Daoy (cell line): ENCODE data around the gene RAVER1. TPM values are rescaled to one million over a fixed set of nuclear protein-coding genes. Genes with fewer than 3 reads are reported as not detected.
"Not testable (repeated sequence)": the region's sequence is repeated elsewhere in the genome, so short reads cannot be mapped to it uniquely, and the experiment has no call there.

Experiments
- DNase-seq: peaks from one replicate; pipeline ENCODE4 v3.0.0-alpha.2; 2015; ENCODE audit warnings: low read depth
- total RNA-seq: library from RNA; depleted of rRNA; stranded (reverse); fragments of >200 nt; shearing (Covaris generic); gene quantifications from 2 replicates; pipeline ENCODE4 v1.2.3, GENCODE V29; 2014

Gene RAVER1
- total RNA-seq, 1 experiment from 2014 or later: 26.2 TPM

GRCh38 chr19:10344780-10345179 is 11.5 kb upstream of the RAVER1 start:
- no peak for DNase-seq

- no peak for DNase-seq
Measured at GRCh38 chr19:10343495-10343894, 10.2 kb upstream of the RAVER1 start.

- DNase-seq: no peak
Measured at GRCh38 chr19:10339977-10340376, 6.6 kb upstream of the RAVER1 start.

- no peak for DNase-seq
Measured at GRCh38 chr19:10339380-10339960, 6.1 kb upstream of the RAVER1 start, which contains the start of gene ICAM3. Gene ICAM3 (minus strand): TSS chr19:10339624. CDS start chr19:10339614, 10 bp downstream.

- no peak for DNase-seq
Measured at GRCh38 chr19:10338940-10339339, 5.6 kb upstream of the RAVER1 start.

- DNase-seq: not testable (repeated sequence)
Measured at GRCh38 chr19:10336725-10337124, 3.4 kb upstream of the RAVER1 start.

- DNase-seq: no peak
Measured at GRCh38 chr19:10335352-10335985, 2.1 kb upstream of the RAVER1 start.

GRCh38 chr19:10334588-10335351 is 1.4 kb upstream of the RAVER1 start:
- peak; percentile 95 for DNase-seq

- peak; percentile 39 for DNase-seq
Measured at GRCh38 chr19:10333758-10334587, 644 bp upstream of the RAVER1 start.

- no peak for DNase-seq
Measured at GRCh38 chr19:10332158-10332964, 968 bp downstream of the RAVER1 start.

- no peak for DNase-seq
Measured at GRCh38 chr19:10329555-10329954, 3.8 kb downstream of the RAVER1 start.

GRCh38 chr19:10328558-10329429 is 4.5 kb downstream of the RAVER1 start:
- DNase-seq: no peak

- DNase-seq: no peak
Measured at GRCh38 chr19:10327793-10328192, 5.5 kb downstream of the RAVER1 start.

GRCh38 chr19:10325732-10326131 is 7.6 kb downstream of the RAVER1 start:
- no peak for DNase-seq

- DNase-seq: no peak
Measured at GRCh38 chr19:10321874-10322835, 11.2 kb downstream of the RAVER1 start.

- DNase-seq: no peak
Measured at GRCh38 chr19:10321417-10321797, 11.9 kb downstream of the RAVER1 start.

GRCh38 chr19:10320602-10321416 is 12.5 kb downstream of the RAVER1 start:
- DNase-seq: no peak
